Gastroesophageal sphincter (tissue), 4 donors: ENCODE results near the gene ATP8A1. TPM values are rescaled to one million over a fixed set of nuclear protein-coding genes. Genes with fewer than 3 reads are reported as not detected.
"Not testable (repeated sequence)": the region's sequence is repeated elsewhere in the genome, so short reads cannot be mapped to it uniquely, and the experiment has no call there.

Experiments used
- ATAC-seq: fragments of 150-250 bp; one replicate; pipeline ENCODE4 v1.9.1; 2016; ENCODE audit warnings: mild to moderate bottlenecking, moderate library complexity
- H3K27ac ChIP-seq, 4 donors: fragments of 200-600 bp; sonication (generic) in 3 of 4; 1 replicate in 3 of 4; 2 replicates in 1 of 4; pipeline ENCODE4 v1.5.1; 2016 to 2019
- H3K27me3 ChIP-seq: fragments of 200-600 bp; sonication (generic); one replicate; pipeline ENCODE4 v1.5.1; 2019
- H3K36me3 ChIP-seq, 2 donors: fragments of 200-600 bp; sonication (generic); one replicate each; pipeline ENCODE4 v1.5.1; 2019; ENCODE audit warnings: control low read depth in 1 of 2
- H3K4me1 ChIP-seq, 3 donors: fragments of 200-600 bp; sonication (generic); 1 replicate in 2 of 3; 2 replicates in 1 of 3; pipeline ENCODE4 v1.5.1; 2016 to 2019; ENCODE audit warnings: control low read depth in 2 of 3
- H3K4me3 ChIP-seq, 2 donors: fragments of 200-600 bp; sonication (generic); one replicate each; pipeline ENCODE4 v1.5.1; 2019; ENCODE audit warnings: mild to moderate bottlenecking in 1 of 2, moderate library complexity in 1 of 2
- H3K9me3 ChIP-seq, 3 donors: fragments of 200-600 bp; sonication (generic); one replicate each; pipeline ENCODE4 v1.5.1; 2017 to 2019; ENCODE audit warnings: control low read depth in 2 of 3
- EP300 ChIP-seq: sonication (generic); formaldehyde crosslinking; IDR thresholded peaks from one replicate; pipeline ENCODE4 v1.6.1; 2017; ENCODE audit warnings: antibody characterized with exemption, mild to moderate bottlenecking
- POLR2A ChIP-seq, 2 donors: fragments of 450-650 bp; IDR thresholded peaks; one replicate each; pipeline ENCODE4 v1.6.1; 2017; ENCODE audit warnings: antibody characterized with exemption in 2 of 2, mild to moderate bottlenecking in 2 of 2, moderate library complexity in 1 of 2
- POLR2AphosphoS5 ChIP-seq: sonication (generic); formaldehyde crosslinking; IDR thresholded peaks from one replicate; pipeline ENCODE4 v1.6.1; 2017; ENCODE audit warnings: antibody characterized with exemption
- WGBS, 2 donors: methylation state at CpG; one replicate each; pipeline ENCODE4 v1.1.5; 2018; ENCODE audit warnings: low coverage in 1 of 2; 5-methylcytosine and 5-hydroxymethylcytosine counted together
- total RNA-seq, 4 donors: library from RNA; depleted of rRNA; stranded (reverse); fragments of >200 nt; gene quantifications; one replicate each; pipeline ENCODE4 v1.1.0, GENCODE V29; 2016
- TF ChIP-seq, protein P1 (sequence below), 4 experiments: fragments of 200-600 bp in 2 of 4; fragments of 450-650 bp in 2 of 4; sonication (generic) in 1 of 4; IDR thresholded peaks; one replicate each; pipeline ENCODE4 v1.5.1; 2017 to 2019; ENCODE audit warnings: antibody characterized with exemption in 4 of 4, mild to moderate bottlenecking in 2 of 4, moderate library complexity in 2 of 4

ATP8A1 gene
- total RNA-seq, 4 donors from 2014 or later = 5.6 to 21.9 (median 8.9) TPM

DNA sequence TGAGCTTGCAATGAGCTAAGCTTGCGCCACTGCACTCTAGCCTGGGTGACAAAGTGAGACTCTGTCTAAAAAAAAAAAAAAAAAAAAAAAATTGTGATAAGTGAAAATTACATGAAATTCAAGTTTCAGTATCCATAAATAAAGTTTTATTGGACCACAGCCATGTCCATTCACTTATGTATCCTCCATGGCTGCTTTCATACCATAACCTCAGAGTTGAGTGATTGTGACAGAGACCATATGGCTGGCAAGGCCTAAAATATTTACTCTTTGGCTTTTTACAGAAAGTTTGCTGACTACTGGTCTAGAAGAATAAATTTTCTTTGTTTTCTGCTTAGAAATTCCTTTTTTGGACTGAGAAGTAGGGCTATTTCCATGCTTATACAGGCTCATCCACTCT is 271.4 kb downstream of the ATP8A1 start:
- Histone ChIP-seq H3K4me3 (no peak overlapping the region), H3K27me3 (no peaks in the 10 kb centered on the region), H3K27ac (no peak overlapping the region), H3K36me3 (no peaks in the 10 kb centered on the region), H3K9me3 (no peaks in the 10 kb centered on the region), H3K4me1 (no peaks in the 10 kb centered on the region)
- 88 to 100% methylated on average over 1 of the region's 1 CpG for WGBS, 2 donors
- ATAC-seq = no peak
- no peak for TF ChIP-seq POLR2A (IDR thresholded peaks at IDR 0.05)
- TF ChIP-seq, protein P1, sequence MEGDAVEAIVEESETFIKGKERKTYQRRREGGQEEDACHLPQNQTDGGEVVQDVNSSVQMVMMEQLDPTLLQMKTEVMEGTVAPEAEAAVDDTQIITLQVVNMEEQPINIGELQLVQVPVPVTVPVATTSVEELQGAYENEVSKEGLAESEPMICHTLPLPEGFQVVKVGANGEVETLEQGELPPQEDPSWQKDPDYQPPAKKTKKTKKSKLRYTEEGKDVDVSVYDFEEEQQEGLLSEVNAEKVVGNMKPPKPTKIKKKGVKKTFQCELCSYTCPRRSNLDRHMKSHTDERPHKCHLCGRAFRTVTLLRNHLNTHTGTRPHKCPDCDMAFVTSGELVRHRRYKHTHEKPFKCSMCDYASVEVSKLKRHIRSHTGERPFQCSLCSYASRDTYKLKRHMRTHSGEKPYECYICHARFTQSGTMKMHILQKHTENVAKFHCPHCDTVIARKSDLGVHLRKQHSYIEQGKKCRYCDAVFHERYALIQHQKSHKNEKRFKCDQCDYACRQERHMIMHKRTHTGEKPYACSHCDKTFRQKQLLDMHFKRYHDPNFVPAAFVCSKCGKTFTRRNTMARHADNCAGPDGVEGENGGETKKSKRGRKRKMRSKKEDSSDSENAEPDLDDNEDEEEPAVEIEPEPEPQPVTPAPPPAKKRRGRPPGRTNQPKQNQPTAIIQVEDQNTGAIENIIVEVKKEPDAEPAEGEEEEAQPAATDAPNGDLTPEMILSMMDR (IDR thresholded peaks at IDR 0.05) = no peak
- TF ChIP-seq POLR2AphosphoS5 = no peak

DNA sequence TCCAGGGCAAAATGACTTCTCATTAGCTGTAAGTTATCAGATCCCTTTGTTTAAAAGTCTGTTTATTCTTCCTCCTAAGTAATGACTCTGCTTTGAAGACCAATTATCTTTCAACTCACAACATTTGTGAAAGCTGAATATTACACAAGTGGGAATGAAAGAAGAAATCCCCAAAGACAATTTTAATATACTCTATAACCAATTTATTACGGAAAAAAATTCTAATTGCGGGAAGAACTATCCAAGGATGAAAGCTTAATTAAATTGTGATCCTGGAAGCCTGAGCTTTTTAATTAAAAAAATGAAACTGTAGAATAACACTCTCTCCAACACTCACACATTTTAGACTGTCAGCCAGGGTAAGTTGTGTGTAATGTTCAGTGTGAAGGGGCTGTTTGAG is 275.2 kb downstream of the ATP8A1 start:
- ATAC-seq = no peak
- TF ChIP-seq, protein P1 (IDR thresholded peaks at IDR 0.05) = no peak
- no peak for TF ChIP-seq POLR2A (IDR thresholded peaks at IDR 0.05)
- TF ChIP-seq POLR2AphosphoS5 = no peak
- TF ChIP-seq EP300 = no peak
- Histone ChIP-seq H3K27me3 (no peaks in the 10 kb centered on the region), H3K4me1 (no peaks in the 10 kb centered on the region), H3K4me3 (no peak overlapping the region), H3K9me3 (no peaks in the 10 kb centered on the region), H3K36me3 (no peaks in the 10 kb centered on the region), H3K27ac (no peak overlapping the region)
- WGBS, 2 donors = 88 to 95% methylated on average over 2 of the region's 2 CpGs

DNA sequence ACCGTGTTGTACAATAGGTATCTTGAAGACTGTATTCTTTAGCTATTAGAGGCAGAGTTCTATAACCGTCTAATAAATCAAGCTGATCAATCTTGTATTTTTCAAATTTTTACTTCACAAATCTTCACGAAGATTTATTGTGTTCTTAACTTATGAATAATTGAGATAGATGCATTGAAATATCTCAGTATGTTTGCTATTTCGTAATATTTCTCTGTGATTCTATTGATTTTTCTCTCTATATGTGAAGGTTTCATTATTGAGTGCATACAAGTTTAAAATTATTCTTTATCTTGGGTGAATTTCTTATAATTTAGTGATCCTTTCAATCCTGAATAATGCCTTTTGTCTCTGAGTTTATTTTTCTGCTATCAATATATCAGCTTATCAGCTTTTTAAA is 279.4 kb downstream of the ATP8A1 start:
- H3K4me1 ChIP-seq = no peaks in the 10 kb centered on the region
- ATAC-seq = no peak
- H3K4me3 ChIP-seq = no peak overlapping the region
- no peaks in the 10 kb centered on the region for H3K9me3 ChIP-seq
- TF ChIP-seq, protein P1 (IDR thresholded peaks at IDR 0.05) = no peak
- TF ChIP-seq POLR2A (IDR thresholded peaks at IDR 0.05) (no peak), EP300 (no peak), POLR2AphosphoS5 (no peak)
- H3K36me3 ChIP-seq = no peaks in the 10 kb centered on the region
- no peaks in the 10 kb centered on the region for H3K27me3 ChIP-seq
- H3K27ac ChIP-seq = no peak overlapping the region
- 89% methylated on average over 4 of the region's 4 CpGs for WGBS, 2 donors

GRCh38 chr4:42372303-42372702 is 284.6 kb downstream of the ATP8A1 start:
- not testable (repeated sequence) for H3K27me3 ChIP-seq, H3K4me1 ChIP-seq, H3K27ac ChIP-seq, H3K4me3 ChIP-seq, H3K36me3 ChIP-seq, H3K9me3 ChIP-seq, ATAC-seq
- 85 to 90% methylated on average over 1 to 6 of the region's 6 CpGs for WGBS, 2 donors

DNA sequence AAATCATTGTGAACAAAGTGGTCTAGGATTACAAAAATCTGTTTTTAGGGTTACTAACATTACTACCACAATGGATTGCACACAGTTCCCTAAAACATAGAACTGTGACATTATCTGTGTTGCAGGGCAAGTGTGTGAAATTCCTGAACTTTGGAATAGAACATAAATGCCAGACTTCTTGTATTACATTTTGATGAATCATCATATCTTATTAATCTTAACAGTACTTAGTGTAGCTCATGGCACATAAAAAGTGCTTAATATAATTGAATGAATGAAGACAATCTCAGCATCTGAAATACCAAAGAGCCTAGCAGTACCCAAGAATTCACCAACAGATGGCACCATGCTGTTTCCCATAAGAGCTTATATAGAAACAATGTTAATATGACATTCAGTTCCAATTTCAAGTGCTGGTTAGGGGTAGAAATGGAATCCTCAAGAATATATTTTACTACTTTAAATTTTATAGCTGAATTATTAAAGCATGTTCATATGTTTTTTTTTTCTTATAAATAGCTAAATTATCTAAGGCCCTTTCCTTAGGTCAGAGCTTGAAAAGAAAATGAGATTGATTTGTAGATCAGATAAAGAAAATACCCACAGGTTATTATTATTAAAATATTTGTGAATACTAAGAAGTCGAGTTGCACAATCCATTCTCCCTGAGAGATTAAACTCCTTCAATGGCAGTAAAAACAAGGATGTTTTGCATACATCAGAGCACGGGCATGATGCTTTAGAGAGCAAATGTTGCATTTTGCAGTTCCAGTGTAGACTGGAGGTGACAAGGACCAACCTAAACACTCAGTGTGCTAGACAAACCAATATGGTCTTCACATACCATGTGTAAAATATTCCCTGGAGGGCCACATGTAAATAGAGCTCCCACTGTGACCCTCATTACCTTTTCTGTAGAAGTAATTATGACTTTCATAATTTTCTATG is 285.3 kb downstream of the ATP8A1 start:
- Histone ChIP-seq H3K9me3 (no peaks in the 10 kb centered on the region), H3K36me3 (no peaks in the 10 kb centered on the region), H3K4me1 (no peaks in the 10 kb centered on the region), H3K27ac (no peak overlapping the region), H3K27me3 (no peaks in the 10 kb centered on the region), H3K4me3 (no peak overlapping the region)
- ATAC-seq = no peak
- TF ChIP-seq, protein P1 (IDR thresholded peaks at IDR 0.05) = peak; percentile 11 to 52 (median 26)
- no peak for TF ChIP-seq EP300
- 48 to 60% methylated on average over 2 of the region's 2 CpGs for WGBS, 2 donors
